Keratinocyte (primary cell): ENCODE data around the gene SERTAD1. TPM values are rescaled to one million over a fixed set of nuclear protein-coding genes. Genes with fewer than 3 reads are reported as not detected.

ENCODE experiments used
- DNase-seq: peaks from one replicate; pipeline ENCODE4 v3.0.0-alpha.2; 2011; ENCODE audit warnings: low read depth, missing footprints, low spot score
- FAIRE-seq: peaks from 2 replicates; lab custom pipeline; 2011; peaks lifted over from hg19 to GRCh38; lab: Jason Lieb, UNC
- H2AFZ ChIP-seq: 2 replicates; pipeline ENCODE4 v1.6.0; 2012; ENCODE audit warnings: low read length, control low read depth, inconsistent platforms; ENCODE audit not compliant: control insufficient read depth
- H3K27ac ChIP-seq: 2 replicates; pipeline ENCODE4 v1.5.1; 2011; ENCODE audit warnings: low read length; ENCODE audit not compliant: control insufficient read depth, insufficient read depth
- H3K27me3 ChIP-seq: 3 replicates; pipeline ENCODE4 v1.6.0; 2011; ENCODE audit warnings: low read length; ENCODE audit not compliant: control insufficient read depth, insufficient read depth; ENCODE audit errors: extremely low read depth
- H3K36me3 ChIP-seq, 2 experiments: 2 replicates in 1 of 2; 3 replicates in 1 of 2; pipeline ENCODE4 v1.5.1; 2011; ENCODE audit warnings: low read length in 2 of 2, mild to moderate bottlenecking in 1 of 2; ENCODE audit not compliant: control insufficient read depth in 2 of 2, insufficient read depth in 2 of 2; ENCODE audit errors: extremely low read depth in 1 of 2
- H3K4me1 ChIP-seq: 3 replicates; pipeline ENCODE4 v1.5.1; 2011; ENCODE audit warnings: low read length; ENCODE audit not compliant: control insufficient read depth, insufficient read depth; ENCODE audit errors: extremely low read depth
- H3K4me2 ChIP-seq: 3 replicates; pipeline ENCODE4 v1.6.0; 2011; ENCODE audit warnings: low read depth, low read length; ENCODE audit not compliant: control insufficient read depth, insufficient read depth; ENCODE audit errors: extremely low read depth
- H3K4me3 ChIP-seq, 3 experiments: fragments of 200-600 bp in 1 of 3; sonication (generic) in 1 of 3; 2 replicates in 2 of 3; 3 replicates in 1 of 3; pipeline ENCODE4 v1.5.1; 2011 to 2016; ENCODE audit warnings: low read length in 3 of 3, mild to moderate bottlenecking in 3 of 3, control low read depth in 2 of 3, inconsistent platforms in 1 of 3, low read depth in 1 of 3, mixed read lengths in 1 of 3, mixed run types in 1 of 3, moderate library complexity in 1 of 3; ENCODE audit not compliant: control insufficient read depth in 2 of 3, insufficient read depth in 2 of 3; ENCODE audit errors: extremely low read depth in 1 of 3
- H3K79me2 ChIP-seq: 2 replicates; pipeline ENCODE4 v1.6.0; 2012; ENCODE audit warnings: low read length; ENCODE audit not compliant: control insufficient read depth, insufficient read depth
- H3K9ac ChIP-seq: 3 replicates; pipeline ENCODE4 v1.6.0; 2011; ENCODE audit warnings: low read length; ENCODE audit not compliant: control insufficient read depth, insufficient read depth; ENCODE audit errors: extremely low read depth
- H3K9me1 ChIP-seq: 3 replicates; pipeline ENCODE4 v1.6.0; 2011; ENCODE audit warnings: low read length; ENCODE audit not compliant: control insufficient read depth, insufficient read depth; ENCODE audit errors: extremely low read depth
- H3K9me3 ChIP-seq: 2 replicates; pipeline ENCODE4 v1.5.1; 2012; ENCODE audit warnings: low read depth, low read length; ENCODE audit not compliant: control insufficient read depth
- H4K20me1 ChIP-seq: 3 replicates; pipeline ENCODE4 v1.6.0; 2011; ENCODE audit warnings: low read length; ENCODE audit not compliant: control insufficient read depth, insufficient read depth; ENCODE audit errors: extremely low read depth
- EZH2 ChIP-seq: IDR thresholded peaks from one replicate; pipeline ENCODE4 v1.6.1; 2012; ENCODE audit warnings: inconsistent platforms, mild to moderate bottlenecking, low read length, moderate library complexity
- dilution Hi-C: fragments of 300-500 bp; cut with MboI; formaldehyde crosslinking; loops from one replicate; pipeline ENCODE4 v1.7.0; 2020; ENCODE audit warnings: low sequenced_read_pairs; ENCODE audit not compliant: extremely low pct_ligation_motif_present
- polyA plus RNA-seq, 5 experiments: library from polyadenylated mRNA; depleted of rRNA in 3 of 5; stranded (reverse) in 3 of 5; stranded (forward) in 1 of 5; unstranded in 1 of 5; fragments of >200 nt; gene quantifications; 1 replicate in 1 of 5; 2 replicates in 3 of 5; 3 replicates in 1 of 5; pipeline versions ENCODE4 v1.2.1 to v1.2.3, GENCODE V29; 2011 to 2012; ENCODE audit warnings: missing spikeins in 2 of 5, low read depth in 1 of 5, low replicate concordance in 1 of 5
- TF ChIP-seq, protein P1 (sequence below), 3 experiments: IDR thresholded peaks in 1 of 3; conservative IDR thresholded peaks in 1 of 3; optimal IDR thresholded peaks in 1 of 3; 2 replicates in 2 of 3; 3 replicates in 1 of 3; pipeline versions ENCODE3 to v1.5.1; 2011; ENCODE audit warnings: low read length in 3 of 3, mild to moderate bottlenecking in 3 of 3, moderate library complexity in 2 of 3, control low read depth in 1 of 3, inconsistent platforms in 1 of 3; ENCODE audit not compliant: insufficient read depth in 2 of 3; ENCODE audit errors: extremely low read depth in 1 of 3

The SERTAD1 gene
- polyA plus RNA-seq, 1 donor (not counting 4 experiments of a cell fraction or from before 2014, with no cell fraction given), result 9.5 TPM

DNA sequence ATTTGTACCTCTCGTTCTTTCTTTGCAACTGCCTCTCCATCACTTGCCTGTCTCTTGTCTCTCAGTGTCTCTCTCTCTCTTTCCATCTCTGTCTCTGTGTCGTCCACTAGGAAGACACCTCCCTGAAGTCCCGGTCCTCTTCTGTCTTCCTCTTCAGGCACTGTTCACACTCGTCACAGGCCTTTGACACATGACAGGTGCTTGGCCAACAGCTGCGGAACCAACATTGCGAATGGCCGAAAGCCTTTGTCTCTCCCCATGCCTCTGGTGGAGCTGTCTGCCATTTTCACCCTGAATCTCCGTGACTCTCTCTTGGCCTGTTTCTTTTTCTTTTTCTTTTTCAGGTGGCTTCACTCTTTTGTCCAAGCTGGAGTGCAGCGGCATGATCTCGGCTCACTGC is 38.6 kb downstream of the SERTAD1 start:
- Histone ChIP-seq H3K4me2 (no peak overlapping the region), H3K9me3 (no peaks in the 10 kb centered on the region), H3K79me2 (no peaks in the 10 kb centered on the region), H3K27me3 (no peaks in the 10 kb centered on the region), H3K9me1 (no peaks in the 10 kb centered on the region), H3K4me1 (peaks cover 2% of the 10 kb centered on the region), H3K36me3 (no peaks in the 10 kb centered on the region), H4K20me1 (no peaks in the 10 kb centered on the region), H2AFZ (no peak overlapping the region), H3K9ac (no peak overlapping the region), H3K4me3 (no peak overlapping the region), H3K27ac (no peak overlapping the region)
- no peak for TF ChIP-seq EZH2
- TF ChIP-seq, protein P1, sequence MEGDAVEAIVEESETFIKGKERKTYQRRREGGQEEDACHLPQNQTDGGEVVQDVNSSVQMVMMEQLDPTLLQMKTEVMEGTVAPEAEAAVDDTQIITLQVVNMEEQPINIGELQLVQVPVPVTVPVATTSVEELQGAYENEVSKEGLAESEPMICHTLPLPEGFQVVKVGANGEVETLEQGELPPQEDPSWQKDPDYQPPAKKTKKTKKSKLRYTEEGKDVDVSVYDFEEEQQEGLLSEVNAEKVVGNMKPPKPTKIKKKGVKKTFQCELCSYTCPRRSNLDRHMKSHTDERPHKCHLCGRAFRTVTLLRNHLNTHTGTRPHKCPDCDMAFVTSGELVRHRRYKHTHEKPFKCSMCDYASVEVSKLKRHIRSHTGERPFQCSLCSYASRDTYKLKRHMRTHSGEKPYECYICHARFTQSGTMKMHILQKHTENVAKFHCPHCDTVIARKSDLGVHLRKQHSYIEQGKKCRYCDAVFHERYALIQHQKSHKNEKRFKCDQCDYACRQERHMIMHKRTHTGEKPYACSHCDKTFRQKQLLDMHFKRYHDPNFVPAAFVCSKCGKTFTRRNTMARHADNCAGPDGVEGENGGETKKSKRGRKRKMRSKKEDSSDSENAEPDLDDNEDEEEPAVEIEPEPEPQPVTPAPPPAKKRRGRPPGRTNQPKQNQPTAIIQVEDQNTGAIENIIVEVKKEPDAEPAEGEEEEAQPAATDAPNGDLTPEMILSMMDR (optimal IDR thresholded peaks at IDR 0.05 in 1 of 3, IDR thresholded peaks at IDR 0.05 in 1 of 3, conservative IDR thresholded peaks at IDR 0.05 in 1 of 3; ENCODE audit: extremely low read depth in 1 of 3, insufficient read depth in 2 of 3, low read length in 3 of 3), result no peak
- dilution Hi-C loops, result no loop called here
- FAIRE-seq (no peak), DNase-seq (no peak)

DNA sequence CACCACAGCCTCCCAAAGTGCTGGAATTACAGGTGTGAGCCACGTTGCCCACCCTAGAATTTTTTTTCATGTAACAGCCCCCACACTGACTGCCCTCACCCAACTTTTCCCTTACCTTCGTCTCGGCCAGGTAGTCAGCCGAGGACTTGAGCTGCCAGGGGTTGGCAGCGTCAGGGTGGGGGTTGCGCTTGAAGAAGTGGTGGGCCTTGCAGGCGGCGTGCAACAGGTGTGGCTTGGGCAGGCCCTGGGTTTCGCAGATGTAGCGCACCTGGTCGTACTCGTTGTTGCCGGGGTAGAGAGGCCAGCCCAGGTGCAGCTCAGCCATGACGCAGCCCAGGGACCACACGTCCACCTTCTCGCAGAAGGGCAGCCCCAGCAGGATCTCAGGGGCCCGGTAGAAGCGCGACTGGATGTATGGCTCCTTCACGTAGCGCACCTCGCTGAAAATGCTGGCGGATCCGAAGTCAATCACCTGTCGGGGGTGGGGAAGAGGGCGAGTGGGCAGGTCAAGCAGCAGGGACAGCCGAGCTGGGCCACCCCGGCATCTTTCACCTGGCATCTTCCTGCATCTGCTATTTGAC is 42.0 kb downstream of the SERTAD1 start:
- DNase-seq, result no peak
- Histone ChIP-seq H3K4me2 (no peak overlapping the region), H3K9me1 (no peaks in the 10 kb centered on the region), H3K9me3 (no peaks in the 10 kb centered on the region), H3K79me2 (no peaks in the 10 kb centered on the region), H3K36me3 (peaks cover 0 to 2% of the 10 kb centered on the region in 2 experiments), H3K9ac (no peak overlapping the region), H3K27ac (no peak overlapping the region), H4K20me1 (no peaks in the 10 kb centered on the region), H3K4me1 (peaks cover 2% of the 10 kb centered on the region), H3K27me3 (no peaks in the 10 kb centered on the region), H2AFZ (no peak overlapping the region), H3K4me3 (no peak overlapping the region)
- no peak for TF ChIP-seq EZH2
- TF ChIP-seq, protein P1 (optimal IDR thresholded peaks at IDR 0.05 in 1 of 3, IDR thresholded peaks at IDR 0.05 in 1 of 3, conservative IDR thresholded peaks at IDR 0.05 in 1 of 3; ENCODE audit: extremely low read depth in 1 of 3, insufficient read depth in 2 of 3, low read length in 3 of 3), result no peak
- no peak for FAIRE-seq
- dilution Hi-C loops, result no loop called here
